Neural progenitor cell (in vitro differentiated cells): ENCODE measurements around the gene CCDC106.

Source experiments
- EZH2phosphoT487 ChIP-seq: fragments of 200-600 bp; sonication (generic); IDR thresholded peaks from 2 replicates; pipeline ENCODE4 v1.6.1; 2017; ENCODE audit warnings: antibody characterized with exemption
- TF ChIP-seq, protein P1 (sequence below): fragments of 200-600 bp; sonication (generic); IDR thresholded peaks from 2 replicates; pipeline ENCODE4 v1.5.1; 2017; ENCODE audit warnings: antibody characterized with exemption, mild to moderate bottlenecking

DNA sequence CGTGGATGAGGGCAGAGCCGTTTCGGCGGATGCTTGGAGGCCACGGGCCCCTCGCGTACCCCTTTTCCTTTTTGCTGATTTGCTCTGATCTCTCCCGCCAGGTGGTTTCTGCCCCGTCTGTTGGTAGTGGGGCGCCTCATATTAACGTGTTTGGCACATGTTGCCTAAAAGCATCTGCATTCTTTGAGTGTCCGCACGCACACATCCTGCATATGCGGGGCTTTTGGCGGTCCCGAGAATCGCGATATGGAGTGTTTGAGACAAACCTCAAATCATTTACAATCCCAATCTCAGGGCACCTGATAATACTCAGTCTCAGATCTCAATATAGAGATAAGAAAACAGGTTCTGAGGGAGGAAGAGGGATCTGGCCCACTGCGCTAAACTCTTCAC, 7.6 kb downstream of the CCDC106 start:
- TF ChIP-seq, protein P1, sequence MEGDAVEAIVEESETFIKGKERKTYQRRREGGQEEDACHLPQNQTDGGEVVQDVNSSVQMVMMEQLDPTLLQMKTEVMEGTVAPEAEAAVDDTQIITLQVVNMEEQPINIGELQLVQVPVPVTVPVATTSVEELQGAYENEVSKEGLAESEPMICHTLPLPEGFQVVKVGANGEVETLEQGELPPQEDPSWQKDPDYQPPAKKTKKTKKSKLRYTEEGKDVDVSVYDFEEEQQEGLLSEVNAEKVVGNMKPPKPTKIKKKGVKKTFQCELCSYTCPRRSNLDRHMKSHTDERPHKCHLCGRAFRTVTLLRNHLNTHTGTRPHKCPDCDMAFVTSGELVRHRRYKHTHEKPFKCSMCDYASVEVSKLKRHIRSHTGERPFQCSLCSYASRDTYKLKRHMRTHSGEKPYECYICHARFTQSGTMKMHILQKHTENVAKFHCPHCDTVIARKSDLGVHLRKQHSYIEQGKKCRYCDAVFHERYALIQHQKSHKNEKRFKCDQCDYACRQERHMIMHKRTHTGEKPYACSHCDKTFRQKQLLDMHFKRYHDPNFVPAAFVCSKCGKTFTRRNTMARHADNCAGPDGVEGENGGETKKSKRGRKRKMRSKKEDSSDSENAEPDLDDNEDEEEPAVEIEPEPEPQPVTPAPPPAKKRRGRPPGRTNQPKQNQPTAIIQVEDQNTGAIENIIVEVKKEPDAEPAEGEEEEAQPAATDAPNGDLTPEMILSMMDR, result no peak
- no peak for TF ChIP-seq EZH2phosphoT487
